Right renal pelvis (tissue), 4 donors: ENCODE data around the gene SMYD5. TPM values are rescaled to one million over a fixed set of nuclear protein-coding genes. Genes with fewer than 3 reads are reported as not detected.

Experiments
- DNase-seq, 4 donors: peaks; one replicate each; pipeline ENCODE4 v3.0.0-alpha.2; 2013; ENCODE audit warnings: low read depth in 4 of 4, low spot score in 3 of 4, missing footprints in 1 of 4
- polyA plus RNA-seq, 4 donors: library from polyadenylated mRNA; unstranded; fragments of 120-200 nt; gene quantifications; one replicate each; pipeline ENCODE4 v1.2.1, GENCODE V29; 2013; ENCODE audit not compliant: insufficient read length in 4 of 4

The SMYD5 gene
- polyA plus RNA-seq, 4 donors, result 34.9 to 36.4 (median 35.5) TPM

GRCh38 chr2:73235315-73236028 is 21.4 kb downstream of the SMYD5 start:
- no peak for DNase-seq

GRCh38 chr2:73237168-73237567 is 23.1 kb downstream of the SMYD5 start:
- no peak for DNase-seq

DNA sequence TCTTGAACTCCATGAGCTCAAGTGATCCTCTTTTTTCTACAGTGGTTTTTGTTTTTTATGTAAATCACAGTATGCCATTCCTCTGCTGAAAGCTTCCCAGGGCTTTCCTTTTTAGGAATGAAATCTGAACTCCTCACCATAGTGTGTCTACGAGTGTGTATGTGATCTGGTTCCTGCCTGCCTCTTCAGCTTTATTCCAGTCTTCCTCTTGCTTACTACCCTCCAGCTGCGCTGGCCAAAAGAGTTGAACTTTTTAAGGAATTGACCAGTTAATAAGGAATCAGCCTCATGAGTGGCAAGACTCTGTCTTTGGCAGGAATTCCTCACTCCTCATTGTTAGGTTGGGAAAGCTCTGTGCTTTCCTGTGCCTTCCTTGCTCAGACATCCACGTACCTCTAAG is 24.1 kb downstream of the SMYD5 start:
- no peak for DNase-seq

DNA sequence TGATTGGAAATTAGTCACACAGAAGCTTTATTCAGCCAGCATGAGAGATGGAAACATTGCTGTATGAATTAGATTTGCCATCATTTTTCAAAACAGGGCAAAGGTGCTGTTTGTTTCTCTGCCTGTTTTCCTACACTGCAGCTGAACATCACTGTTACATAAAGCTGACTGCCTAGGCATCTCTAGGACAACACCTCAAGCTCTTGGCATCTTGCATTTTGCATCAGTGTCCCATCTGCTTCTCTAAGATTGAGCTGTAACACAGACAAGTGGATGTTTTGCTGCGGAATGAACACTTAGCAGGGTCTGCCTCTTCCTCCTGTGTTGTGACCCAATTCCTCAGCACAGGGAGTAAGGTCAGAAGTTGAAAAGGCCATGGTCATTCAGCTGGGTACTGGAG is 24.9 kb downstream of the SMYD5 start:
- no peak for DNase-seq

- DNase-seq, result no peak
Observed at GRCh38 chr2:73239776-73240175, 25.7 kb downstream of the SMYD5 start.

GRCh38 chr2:73243884-73244570 is 30.0 kb downstream of the SMYD5 start:
- no peak for DNase-seq

GRCh38 chr2:73244580-73244979 is 30.5 kb downstream of the SMYD5 start:
- DNase-seq, result no peak

DNA sequence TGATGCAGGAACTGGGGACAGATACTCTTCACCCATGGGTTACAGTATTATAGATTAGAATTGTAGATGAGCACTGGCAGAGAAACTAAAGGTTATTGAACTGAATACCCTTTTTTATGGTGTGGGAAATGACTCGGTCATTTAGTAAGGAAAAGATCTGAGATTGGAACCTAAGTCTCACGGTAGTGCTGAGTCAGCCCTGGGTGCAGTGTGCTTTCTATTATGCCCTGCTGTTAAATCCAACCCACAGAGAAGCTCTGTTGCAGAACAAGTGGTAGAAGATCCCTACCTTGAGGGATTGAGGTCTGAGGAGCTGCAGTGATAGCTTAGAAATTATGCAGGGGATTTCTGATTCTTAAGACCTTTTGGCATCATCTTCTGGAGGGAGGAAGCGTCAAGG is 32.8 kb downstream of the SMYD5 start:
- no peak for DNase-seq

GRCh38 chr2:73249636-73250035 is 35.6 kb downstream of the SMYD5 start:
- no peak for DNase-seq

- no peak for DNase-seq
Observed at GRCh38 chr2:73250872-73251846, 37.1 kb downstream of the SMYD5 start.

DNA sequence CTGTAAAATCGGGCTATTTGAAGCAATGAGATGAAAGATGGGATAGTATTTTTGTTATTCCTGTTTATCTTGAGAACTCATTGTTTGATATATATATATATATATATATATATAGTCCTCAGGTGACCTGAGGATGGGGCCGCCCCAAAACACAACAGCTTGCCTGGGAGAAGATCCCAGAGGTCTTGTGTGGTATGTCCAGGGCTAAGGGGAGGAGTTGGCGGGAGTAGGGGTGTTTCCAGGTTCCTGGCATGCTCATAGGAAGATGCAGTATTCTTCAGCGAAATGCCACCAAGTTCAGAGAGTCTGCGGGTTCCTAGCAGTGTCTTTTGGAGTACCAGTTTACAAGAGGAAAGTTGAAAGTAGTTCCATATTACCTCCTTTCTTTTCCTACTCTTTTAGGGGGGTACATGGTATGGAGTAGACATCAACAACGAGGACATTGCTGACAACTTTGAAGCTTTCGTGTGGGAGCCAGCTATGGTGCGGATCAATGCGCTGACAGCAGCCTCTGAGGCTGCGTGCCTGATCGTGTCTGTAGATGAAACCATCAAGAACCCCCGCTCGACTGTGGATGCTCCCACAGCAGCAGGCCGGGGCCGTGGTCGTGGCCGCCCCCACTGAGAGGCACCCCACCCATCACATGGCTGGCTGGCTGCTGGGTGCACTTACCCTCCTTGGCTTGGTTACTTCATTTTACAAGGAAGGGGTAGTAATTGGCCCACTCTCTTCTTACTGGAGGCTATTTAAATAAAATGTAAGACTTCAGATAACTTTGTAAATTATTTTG is 38.4 kb downstream of the SMYD5 start:
- no peak for DNase-seq

DNA sequence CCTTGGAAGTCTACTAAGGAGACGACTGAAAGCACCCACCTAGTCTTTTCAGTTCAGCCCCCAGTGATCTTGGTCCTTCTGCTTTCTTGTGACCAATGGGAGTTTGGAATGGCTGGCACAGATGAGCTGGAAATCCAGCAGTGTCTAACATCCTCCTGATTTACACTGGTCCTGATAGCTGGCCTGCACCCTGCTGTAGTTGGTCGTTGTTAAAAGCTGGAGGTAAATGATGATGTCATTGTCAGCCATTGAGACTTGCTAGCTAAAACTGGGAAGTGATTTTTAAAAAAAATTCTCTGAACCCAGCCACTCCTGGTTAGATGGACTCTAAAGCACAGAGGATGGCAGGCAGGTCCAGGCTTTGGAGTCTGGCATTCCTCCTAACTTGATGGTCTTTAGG is 39.4 kb downstream of the SMYD5 start:
- DNase-seq, result no peak

- DNase-seq, result no peak
Observed at GRCh38 chr2:73253901-73254300, 39.9 kb downstream of the SMYD5 start.

GRCh38 chr2:73254343-73255006 is 40.4 kb downstream of the SMYD5 start:
- no peak for DNase-seq

DNA sequence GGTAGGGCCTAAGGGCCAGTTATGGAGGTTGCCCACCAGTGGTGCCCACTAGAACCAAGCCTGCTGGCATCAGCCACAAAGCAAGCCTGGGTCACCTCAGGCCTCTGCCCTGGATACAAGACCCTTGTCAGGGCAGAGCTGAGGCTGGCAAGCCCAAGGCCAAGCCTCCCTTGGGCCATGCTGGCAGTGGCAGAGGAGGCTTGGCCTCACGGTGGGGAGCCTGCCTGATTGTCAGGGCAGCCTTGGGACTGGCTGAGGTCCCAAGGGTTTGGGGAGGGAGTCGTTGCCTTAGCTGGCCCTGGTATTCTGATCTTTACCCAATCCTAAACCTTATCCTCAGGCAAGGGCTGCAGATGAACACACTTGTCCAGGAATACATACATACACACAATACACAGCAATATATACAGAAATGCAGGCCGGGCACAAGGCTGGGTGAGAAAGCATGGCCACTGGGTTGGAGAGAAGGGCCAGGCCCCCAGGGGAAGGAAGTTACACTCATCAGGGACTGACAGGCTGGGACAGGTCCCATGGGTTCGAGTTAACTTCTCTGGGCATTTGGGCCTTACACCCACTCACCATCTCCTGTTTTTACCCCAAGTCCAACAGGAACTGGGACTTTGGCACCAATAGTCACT is 41.1 kb downstream of the SMYD5 start:
- no peak for DNase-seq

GRCh38 chr2:73255907-73256617 is 42.0 kb downstream of the SMYD5 start:
- no peak for DNase-seq

DNA sequence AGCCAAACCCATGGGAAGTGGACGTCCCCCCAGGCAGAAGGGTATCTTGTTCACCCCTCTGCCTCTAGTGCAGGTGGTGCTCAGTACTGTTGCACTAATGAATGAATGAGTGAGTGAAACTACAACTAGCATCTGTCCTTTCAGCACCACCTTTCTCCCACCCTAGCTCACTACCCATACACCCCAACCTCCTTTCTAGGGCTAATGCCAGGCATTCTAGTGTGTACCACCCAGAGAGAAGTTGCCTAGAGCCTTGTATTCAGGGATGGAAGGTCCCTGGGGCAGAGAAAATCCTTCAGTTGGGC is 42.5 kb downstream of the SMYD5 start:
- no peak for DNase-seq

DNA sequence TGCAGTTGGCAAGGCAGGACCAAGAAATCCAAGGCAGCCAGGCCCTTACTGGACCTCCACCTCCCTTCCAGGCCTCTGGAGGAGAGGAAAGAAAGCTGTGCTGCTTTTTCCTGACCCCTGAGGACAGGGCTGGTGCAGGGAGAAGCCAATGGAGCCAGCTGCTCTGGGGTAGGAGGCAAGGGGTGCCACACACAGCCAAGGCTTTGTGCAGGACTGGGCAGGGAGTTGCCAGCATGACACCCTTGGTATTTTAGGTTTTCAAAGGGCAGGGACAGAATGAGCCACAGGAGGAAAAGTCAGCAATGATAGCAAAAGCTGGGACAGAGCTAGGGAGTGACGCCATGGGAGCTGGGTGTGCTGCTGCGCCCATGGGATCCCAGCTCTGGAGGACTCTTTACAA is 43.0 kb downstream of the SMYD5 start:
- no peak for DNase-seq
